HG03520 (cell line): ENCODE data around the gene MANSC4.

ENCODE experiments used
- ATAC-seq: cut with Tn5 transposase; IDR thresholded peaks from one replicate; pipeline ENCODE4 v1.9.1; 2021; ENCODE audit warnings: mild to moderate bottlenecking, moderate library complexity; ENCODE audit not compliant: unreplicated experiment

Gene MANSC4

DNA sequence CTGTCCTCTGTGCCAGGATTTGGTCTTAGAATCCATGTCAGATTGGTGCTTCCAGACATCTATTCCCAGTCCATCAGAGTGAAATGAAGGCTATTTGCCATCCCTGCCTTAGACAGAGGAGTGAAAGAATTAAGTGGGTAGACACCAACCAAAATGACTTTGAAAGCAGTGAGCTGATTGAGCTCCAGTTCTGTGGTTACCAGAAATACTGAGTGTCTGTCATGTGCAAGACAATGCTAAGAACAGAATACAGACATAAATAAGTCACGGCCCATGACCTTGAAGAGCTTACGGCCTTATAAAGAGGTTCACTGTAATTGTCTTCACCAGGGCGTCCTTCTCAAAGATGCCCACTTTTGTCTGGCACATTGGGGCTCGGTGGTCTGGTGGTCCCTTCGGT, 21.6 kb upstream of the MANSC4 start:
- no peak for ATAC-seq

DNA sequence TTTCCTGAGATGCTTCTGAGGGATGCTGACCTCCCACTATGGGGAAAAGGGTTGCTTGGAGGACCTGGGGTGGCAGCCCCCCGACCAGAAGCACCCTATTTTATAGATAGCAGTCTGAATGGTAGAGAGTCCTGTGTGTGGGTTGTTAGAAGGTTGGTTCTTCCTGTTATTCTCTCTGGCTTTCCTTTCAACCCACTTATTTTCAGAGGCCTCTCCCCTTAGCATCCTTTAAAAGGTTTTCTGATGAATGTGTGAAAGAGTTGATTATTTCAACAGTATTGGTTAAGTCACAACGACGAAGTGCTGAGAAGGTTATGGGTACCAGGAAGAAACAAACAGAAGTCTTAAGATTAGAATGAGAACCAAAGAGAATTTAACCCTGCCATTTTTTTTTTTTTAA, 20.8 kb upstream of the MANSC4 start:
- ATAC-seq: no peak

DNA sequence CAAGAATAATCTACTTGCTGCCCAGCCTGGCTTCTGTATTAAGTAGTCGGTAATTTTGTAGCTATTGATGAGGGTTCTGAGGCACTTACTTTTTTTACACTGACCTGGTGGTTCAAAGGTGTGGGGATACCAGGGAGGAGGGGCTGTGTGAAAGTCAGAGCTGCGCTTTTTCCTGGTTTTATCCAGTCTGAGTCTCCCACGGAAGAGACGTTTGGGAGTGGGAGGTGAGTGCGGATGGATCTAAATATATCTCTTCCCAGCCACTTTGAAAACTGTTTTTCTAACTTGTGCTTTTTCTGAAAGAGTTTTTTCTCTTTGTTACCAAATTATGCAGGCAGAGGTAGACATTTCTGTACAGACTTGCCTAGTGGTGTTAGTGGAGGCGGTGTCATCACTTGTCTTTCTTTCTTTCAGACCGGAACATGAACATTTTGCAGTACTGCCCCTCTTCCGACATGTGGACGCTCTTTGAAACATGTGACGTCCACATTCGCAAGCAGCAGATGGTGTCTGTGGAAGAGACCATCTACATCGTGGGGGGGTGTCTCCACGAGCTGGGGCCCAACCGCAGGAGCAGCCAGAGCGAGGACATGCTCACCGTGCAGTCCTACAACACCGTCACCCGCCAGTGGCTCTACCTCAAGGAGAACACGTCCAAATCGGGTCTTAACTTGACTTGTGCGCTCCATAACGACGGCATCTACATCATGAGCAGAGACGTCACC, 17.4 kb upstream of the MANSC4 start:
- no peak for ATAC-seq

DNA sequence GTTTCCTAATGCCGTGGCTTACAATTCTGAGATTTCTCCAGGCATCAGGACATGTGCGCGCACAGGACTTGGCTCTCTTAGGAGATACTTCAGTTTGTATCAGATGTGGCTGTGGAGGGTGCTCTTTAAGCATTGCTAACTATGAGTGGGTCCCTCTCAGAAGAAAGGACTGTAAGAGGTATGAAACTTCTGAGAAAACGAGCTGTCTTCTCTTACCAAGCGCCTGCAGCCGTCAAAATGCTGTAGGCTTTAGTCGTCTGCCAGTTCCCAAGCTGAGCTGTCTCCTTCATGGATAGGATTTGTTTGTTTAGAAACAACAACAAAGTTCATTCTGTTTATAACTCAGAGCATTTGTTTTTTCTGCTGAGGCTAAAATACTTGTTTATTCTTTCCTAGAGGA, 16.1 kb upstream of the MANSC4 start:
- no peak for ATAC-seq

DNA sequence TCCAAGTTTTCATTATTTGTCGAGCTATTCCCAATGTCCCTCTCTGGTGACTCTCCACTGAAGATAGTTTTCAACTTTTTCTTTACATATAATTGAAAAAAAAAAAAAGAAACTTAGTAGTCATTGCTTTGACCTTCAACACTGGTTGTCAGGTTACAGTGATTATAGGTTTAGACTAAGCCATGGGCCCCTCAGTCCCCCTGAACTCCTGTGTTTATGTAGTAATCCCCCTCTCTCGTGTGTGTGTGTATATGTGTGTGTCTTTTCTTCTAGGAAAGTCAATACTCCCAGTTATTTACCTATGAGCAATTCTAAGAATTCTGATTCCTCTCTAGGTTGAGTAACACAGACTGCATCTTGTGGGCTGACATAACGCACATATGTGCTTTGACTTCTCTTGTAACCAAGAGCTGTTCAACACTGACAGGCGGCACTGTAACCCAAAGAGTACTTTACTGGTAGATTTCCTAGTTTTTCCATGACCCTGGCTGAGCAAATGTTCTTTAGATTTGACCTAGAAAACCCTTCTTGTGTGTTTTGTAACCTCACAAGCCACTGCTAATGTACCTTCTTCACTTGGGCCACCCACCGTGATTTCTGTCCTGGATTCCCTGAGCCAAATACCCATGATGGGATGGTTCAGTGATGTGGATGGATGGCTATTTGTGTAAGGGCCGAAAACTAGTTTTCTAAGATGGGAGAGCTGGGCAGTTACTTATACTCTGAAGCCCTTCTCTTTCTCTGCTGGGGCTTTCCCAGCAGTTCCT, 15.0 kb upstream of the MANSC4 start:
- ATAC-seq: no peak

DNA sequence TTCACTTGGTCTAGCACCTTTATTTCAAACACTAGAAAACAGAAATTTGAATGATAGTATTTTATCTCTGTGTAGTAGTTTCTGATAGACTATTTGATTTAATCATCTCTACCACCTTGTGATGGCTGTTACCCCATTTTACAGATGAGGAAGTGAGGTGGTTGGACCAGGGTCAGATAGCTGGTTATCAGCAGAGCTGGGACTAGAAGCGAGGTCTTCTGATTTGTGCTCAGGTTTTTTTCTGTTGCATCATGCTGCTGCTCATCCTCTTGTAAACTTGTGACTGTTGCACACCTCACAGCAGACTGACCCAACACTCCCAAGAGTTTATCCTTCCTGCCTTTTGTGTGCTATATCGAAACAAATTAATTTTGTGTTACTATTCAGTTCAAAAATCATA, 10.1 kb upstream of the MANSC4 start:
- ATAC-seq: no peak

DNA sequence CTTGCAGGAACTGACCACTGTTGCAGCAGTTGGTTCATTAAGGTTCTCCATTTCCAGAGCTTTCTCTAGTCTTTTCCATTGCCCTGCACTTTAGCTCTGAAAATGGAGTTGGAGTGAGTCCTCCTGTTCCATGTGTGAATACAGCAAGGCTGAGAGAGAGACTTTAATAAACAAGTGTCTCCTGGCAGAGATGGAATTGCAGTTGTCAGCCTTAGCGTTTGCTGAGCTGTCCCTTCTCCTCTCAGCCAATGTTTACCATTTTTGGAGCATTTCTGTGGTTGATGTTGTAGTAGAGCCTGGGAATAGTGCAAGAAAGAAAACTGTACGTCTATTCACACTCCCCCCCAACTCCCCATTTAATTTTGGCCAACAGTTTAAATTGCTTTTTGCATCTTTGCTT, 7.5 kb upstream of the MANSC4 start:
- ATAC-seq: no peak

DNA sequence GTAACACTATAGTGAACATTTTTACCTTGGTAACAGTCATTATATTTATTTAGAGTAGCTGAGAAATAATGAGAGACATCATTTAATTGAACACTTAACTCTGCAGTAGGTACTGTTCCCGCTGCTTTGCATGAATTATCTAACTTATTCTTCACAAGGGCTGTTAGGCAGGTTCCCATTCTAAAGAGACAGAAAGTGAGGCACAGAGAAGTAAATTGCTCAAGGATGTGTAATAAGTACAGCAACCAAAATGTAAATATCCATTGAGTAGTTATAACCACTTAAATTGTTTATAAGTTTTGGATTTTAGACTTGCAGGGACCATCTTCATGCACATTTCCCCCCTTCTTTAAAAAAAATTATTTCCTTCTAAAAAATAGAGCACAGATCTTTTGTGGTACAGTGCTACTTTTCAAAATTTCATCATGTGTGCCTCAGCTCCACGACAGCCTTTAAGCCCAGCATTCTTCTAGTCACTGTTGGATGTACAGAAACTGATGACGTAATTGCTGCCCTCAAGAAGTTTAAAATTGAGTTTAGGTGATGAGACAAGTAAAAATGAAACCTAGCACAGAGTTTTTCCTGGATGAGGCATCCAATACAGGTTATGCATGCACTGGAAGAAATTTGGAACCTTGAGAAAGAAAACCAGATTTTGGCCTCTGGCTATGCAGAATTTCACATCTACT, 6.0 kb upstream of the MANSC4 start:
- ATAC-seq: no peak

DNA sequence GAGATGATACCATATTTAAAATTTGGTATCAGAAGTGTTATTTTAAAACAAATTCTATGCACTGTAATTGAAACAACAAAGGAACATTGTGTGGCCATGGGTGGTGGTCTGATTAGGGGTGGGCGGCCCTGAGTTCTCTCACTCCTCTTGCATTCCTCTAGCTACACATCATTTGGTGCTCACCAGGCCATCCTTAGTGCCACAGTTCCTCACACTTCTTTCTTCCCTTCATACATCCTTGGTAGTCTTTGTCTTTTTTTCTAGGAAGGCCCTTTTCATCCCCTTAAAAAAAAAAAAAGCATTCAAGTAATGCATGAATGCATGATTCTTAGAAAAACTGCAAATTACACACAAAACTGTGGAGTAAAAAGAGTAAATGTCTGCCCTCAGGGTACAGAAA, 2.4 kb upstream of the MANSC4 start:
- ATAC-seq: no peak

DNA sequence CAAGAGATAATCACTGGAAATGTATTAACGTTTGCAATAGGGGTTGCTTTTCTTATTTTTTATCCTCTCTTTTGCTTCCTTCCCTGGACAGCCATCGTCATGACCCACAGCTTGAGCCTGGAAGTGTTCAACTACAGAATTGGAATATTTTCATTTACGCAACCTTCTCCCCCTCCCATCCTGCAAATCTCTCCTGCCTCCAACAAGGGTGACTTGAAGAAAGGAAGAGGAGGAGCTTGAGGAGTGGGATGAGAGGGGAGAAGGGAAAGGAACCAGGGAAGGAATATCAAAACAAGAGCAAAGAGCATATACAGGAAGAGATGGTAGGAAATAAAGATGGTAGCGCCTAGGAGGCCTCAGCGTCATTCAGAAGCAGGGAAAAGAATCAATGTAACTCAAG, 1.6 kb upstream of the MANSC4 start:
- no peak for ATAC-seq

DNA sequence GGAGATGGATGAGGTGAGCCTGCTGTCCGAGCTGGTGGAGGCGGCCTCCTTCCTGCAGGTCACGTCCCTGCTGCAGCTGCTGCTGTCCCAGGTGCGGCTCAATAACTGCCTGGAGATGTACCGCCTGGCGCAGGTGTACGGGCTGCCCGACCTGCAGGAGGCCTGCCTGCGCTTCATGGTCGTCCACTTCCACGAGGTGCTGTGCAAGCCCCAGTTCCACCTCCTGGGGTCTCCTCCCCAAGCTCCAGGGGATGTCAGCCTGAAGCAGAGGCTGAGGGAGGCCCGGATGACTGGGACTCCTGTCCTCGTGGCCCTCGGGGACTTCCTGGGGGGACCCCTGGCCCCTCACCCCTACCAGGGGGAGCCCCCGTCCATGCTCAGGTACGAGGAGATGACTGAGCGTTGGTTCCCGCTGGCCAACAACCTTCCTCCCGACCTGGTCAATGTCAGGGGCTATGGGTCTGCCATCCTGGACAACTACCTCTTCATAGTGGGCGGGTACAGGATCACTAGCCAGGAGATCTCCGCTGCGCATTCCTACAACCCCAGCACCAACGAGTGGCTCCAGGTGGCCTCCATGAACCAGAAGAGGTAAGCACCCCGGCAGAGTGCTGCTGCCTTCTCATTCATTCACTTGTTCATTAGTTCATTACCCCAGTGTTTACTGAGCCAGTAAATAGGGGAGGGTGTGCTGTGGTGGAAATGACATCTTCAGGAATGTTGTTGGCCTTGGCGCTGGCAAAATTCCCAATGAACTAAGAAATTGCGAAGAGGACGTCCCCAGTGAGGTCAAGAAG, 774 bp upstream of the MANSC4 start:
- ATAC-seq: peak; percentile 24

DNA sequence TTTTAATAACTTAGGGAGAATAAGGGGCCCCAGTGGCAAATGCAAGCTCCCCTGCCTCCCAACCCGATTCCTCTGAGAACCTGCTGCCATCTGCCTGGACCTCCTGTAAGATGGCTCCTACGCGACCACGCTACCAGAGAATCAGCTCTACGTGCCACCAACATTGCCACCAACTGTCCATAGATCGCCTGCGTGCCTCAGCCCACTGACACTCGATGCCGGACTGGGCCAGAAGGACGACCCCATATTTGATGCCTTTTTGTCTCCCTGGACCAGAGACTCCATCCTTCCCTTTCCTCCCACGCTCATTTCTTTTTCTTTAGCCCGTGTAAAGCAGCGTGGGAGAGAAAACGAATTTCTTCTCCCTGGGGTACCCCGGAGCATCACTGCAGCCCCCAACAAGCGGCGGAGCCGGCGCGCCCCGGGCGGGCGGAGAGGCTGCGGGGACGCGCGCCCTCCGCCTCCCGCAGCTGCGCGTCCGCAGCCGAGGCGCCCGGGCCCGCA, 568 bp downstream of the MANSC4 start:
- peak; percentile 40 for ATAC-seq

DNA sequence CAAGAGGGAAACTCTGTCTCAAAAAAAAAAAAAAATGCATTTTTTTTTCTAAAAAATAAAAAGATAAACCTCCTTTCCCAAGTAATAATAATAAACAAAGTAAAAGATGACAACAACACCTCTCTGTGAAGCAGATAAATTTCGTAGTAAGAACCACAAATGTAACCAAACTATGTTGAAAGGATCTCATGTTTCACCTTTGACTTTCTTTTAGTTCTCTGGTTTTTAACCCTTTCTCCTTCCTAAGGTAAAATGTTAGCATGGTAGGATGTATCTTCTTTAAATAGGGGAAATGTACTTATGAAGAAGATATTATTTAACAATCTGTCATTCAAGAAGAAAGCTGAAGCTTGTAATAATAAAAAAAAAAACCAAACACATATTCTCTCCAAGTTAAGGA, 1.8 kb downstream of the MANSC4 start:
- no peak for ATAC-seq

DNA sequence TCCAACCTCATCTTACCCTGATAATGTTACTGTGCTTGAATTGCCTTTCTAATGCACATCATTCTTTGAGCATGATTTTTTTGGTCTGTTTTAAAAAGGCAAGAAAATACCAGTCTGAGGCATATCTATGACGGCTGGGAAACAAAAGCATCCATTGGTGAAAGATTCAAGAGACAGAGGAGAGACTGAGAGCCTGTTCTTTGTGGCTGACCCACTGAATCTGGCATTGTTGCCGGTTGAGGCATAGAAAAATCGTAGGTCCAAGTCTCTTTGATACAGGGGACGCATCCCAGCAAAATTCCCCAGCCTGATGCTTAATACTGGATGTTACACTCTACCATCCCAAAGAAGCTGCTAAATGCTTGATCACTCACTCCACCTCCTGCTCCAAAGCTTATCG, 2.9 kb downstream of the MANSC4 start:
- no peak for ATAC-seq

DNA sequence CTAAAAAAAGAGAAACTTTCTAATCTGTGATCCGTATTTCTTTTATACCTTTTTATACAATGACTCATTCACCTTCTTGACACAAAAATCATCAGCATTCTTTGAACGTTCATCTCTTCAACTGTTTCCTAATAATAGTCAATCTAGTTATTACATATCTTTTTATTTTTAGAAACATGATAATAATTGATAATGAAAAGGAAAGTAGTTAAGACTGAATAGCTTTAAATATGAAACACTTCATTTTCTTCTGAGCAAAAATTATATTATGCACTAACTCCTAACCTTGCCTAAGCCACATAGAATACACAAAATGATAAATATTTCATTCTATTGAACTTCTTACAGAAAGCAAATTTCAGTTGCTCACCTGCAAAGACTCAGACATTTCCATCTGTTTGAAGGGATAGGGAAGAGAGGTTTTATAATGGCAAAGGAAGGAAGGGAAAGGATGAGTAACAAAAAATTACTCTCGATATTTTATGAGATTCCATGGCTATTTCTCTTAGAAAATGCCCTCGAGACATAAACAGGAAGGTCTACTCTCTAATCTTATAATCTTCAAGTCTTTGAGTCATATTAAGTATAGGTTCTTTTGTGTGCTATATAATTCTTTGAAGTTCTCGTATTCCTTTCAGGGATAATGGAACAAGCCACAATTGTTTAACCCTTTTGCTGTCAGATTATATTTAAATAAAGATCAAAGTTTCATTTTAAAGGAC, 7.5 kb downstream of the MANSC4 start:
- ATAC-seq: no peak

DNA sequence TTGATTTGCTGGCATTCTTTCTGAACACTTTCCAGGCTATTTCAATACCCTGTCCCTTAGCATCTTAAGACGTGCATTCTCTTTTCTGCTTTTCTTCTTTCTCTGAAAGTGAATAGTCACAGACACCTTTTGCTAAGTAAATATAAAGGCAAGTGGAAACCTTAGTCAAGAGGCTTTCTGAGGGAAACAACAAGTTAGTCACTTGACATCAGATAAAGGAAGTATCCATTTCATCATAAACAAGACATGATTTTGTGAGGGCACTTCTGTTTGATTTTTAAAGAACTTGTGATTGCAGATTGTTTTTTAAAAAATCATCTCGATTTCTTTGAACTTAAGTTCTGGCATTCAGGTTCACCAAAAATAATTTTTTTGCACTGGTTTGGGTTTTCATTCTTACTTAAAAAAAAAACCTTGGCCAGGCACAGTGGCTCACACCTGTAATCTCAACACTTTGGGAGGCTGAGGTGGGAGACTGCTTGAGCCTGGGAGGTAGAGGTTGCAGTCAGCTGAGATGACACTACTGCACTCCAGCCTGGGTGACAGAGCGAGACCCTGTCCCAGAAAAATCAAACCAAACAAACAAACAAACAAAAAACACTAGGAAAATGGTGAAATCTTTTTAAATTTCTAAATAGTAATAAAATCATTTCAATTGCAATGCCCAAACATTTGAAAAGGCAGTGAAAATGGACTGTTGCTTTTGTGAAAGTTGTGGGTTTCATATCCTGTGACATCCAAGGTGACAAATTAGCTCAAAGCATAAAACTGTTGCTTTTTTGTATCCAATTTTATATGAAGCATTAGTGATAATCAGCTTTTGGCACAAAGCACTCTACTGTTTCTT, 8.3 kb downstream of the MANSC4 start:
- no peak for ATAC-seq

DNA sequence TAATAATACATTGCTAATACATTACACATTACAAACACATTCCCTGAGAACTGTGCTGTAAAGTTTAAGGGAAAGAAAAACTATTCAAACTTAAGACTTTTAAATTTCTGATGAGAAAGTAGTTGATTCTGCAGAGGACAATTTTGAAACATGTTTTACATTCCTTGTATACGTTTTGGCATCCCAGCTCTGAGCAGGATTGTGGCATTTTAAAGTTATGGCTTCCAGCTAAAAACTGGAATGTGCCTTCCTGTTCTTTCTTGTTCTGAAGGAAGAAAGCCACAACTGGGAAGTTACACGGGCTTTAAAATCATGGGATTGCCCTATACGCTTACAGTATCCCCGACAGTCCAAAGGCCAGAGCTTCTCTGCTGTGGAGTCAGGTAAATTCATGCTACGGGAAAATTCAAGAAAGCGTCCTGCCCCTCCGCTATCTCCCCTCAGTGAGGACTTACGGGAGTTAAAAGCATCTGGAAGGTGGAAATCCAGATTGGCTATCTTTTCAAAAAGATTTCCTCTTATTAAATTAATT, 10.8 kb downstream of the MANSC4 start:
- ATAC-seq: no peak

DNA sequence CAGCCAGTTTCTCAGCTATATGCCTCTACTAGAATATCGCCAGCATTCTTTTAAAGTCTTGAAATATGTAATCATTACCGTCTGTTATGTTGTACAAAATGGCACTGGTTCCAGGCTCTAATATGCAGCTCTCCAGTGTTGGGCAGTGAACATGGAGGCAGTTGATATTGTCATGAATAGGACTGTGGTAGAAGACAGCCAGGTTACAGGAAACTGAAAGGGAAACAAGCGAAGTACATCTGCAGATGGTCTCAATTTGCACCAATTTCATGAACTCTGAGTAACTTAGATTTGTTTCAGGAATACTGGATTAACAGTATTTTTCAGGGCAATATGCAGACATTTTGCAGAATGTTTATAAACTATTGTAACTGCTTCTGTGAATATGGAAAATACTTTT, 13.4 kb downstream of the MANSC4 start:
- no peak for ATAC-seq

DNA sequence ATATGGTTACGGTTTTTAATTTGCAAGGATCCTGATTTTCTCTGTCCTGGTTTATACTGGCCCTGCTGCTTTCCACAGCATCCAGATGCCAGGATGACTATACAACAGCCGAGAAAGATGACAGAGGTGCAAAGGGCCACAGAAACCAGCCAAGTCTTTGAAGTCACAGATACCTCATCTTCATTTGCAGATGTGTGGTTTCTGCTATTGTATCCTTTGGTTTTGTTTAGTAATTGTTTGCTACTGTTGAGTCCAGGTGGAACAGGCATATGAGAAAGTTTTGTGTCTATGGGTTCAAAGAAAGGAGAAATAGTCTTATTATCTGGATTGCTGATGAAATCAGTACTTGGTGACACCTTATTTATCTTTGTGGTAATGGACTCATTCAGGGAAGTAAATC, 17.3 kb downstream of the MANSC4 start:
- no peak for ATAC-seq
